SU-DHL-6 (cell line): Measurements from ENCODE around the gene SIAH2.

Source experiments
- H2AFZ ChIP-seq: fragments of 200-600 bp; sonication (generic); 2 replicates; pipeline ENCODE4 v1.6.1; 2014; ENCODE audit warnings: low read depth, mild to moderate bottlenecking, moderate library complexity, mixed read lengths, antibody characterized with exemption, low read length; ENCODE audit not compliant: severe bottlenecking
- H3F3A ChIP-seq: fragments of 200-600 bp; shearing (Covaris generic); 2 replicates; pipeline ENCODE4 v1.6.0; 2016; ENCODE audit warnings: antibody characterized with exemption, mild to moderate bottlenecking; ENCODE audit not compliant: insufficient read depth
- H3K27ac ChIP-seq: fragments of 200-600 bp; sonication (generic); 2 replicates; pipeline ENCODE4 v1.5.1; 2016; ENCODE audit warnings: low read depth, mild to moderate bottlenecking, low read length, moderate library complexity, mixed read lengths
- H3K27me3 ChIP-seq: fragments of 200-600 bp; sonication (generic), shearing (Covaris generic); 2 replicates; pipeline ENCODE4 v1.6.0; 2014; ENCODE audit warnings: mild to moderate bottlenecking, low read length
- H3K36me3 ChIP-seq: fragments of 200-600 bp; sonication (generic); 2 replicates; pipeline ENCODE4 v1.6.1; 2014; ENCODE audit warnings: mild to moderate bottlenecking, low read length, mixed read lengths
- H3K4me2 ChIP-seq: fragments of 300-600, 200-600 bp; shearing (Covaris generic), sonication (generic); 2 replicates; pipeline ENCODE4 v1.6.0; 2014; ENCODE audit warnings: low read length, low read depth, mild to moderate bottlenecking; ENCODE audit not compliant: poor library complexity, severe bottlenecking
- H3K4me3 ChIP-seq: fragments of 200-600 bp; sonication (generic); 2 replicates; pipeline ENCODE4 v1.5.1; 2014; ENCODE audit warnings: antibody characterized with exemption, low read length, mild to moderate bottlenecking, mixed read lengths; ENCODE audit not compliant: insufficient read depth, poor library complexity, severe bottlenecking
- H3K79me2 ChIP-seq: fragments of 200-600 bp; sonication (generic); 2 replicates; pipeline ENCODE4 v1.6.1; 2014; ENCODE audit warnings: mild to moderate bottlenecking, low read length, moderate library complexity; ENCODE audit not compliant: insufficient read depth
- H3K9ac ChIP-seq: fragments of 200-600 bp; sonication (generic); 2 replicates; pipeline ENCODE4 v1.7.0; 2014; ENCODE audit warnings: mild to moderate bottlenecking, low read length
- H3K9me2 ChIP-seq: fragments of 200-600 bp; sonication (generic); replicated peaks from 2 replicates; pipeline ENCODE4 v1.6.1; 2014; ENCODE audit warnings: low read length; ENCODE audit not compliant: insufficient read depth
- H3K9me3 ChIP-seq: fragments of 200-600 bp; sonication (generic); 2 replicates; pipeline ENCODE4 v1.6.1; 2014; ENCODE audit warnings: low read length, mixed read lengths; ENCODE audit not compliant: insufficient read depth
- H4K20me1 ChIP-seq: fragments of 200-600 bp; sonication (generic); 2 replicates; pipeline ENCODE4 v1.6.1; 2014; ENCODE audit warnings: low read depth, mild to moderate bottlenecking, antibody characterized with exemption, low read length, moderate library complexity, mixed read lengths
- CTCF ChIP-seq: fragments of 200-600 bp; sonication (generic); IDR thresholded peaks from one replicate; pipeline ENCODE4 v1.5.1; 2017; ENCODE audit warnings: antibody characterized with exemption, mild to moderate bottlenecking, low read length, moderate library complexity; ENCODE audit not compliant: insufficient read depth, poor library complexity, severe bottlenecking
- EZH2phosphoT487 ChIP-seq: fragments of 200-600 bp; sonication (generic), shearing (Covaris generic); conservative IDR thresholded peaks from 2 replicates; pipeline ENCODE4 v1.6.1; 2018; ENCODE audit warnings: mild to moderate bottlenecking, antibody characterized with exemption, low read length, moderate library complexity, mixed read lengths

SIAH2 gene

GRCh38 chr3:150783920-150784746 lies 21.2 kb upstream of the SIAH2 start:
- no peaks in the 10 kb centered on the region for H3K9me3 ChIP-seq
- no peaks in the 10 kb centered on the region for H3K36me3 ChIP-seq
- no peak overlapping the region for H3K9ac ChIP-seq
- H4K20me1 ChIP-seq, result no peaks in the 10 kb centered on the region
- H3F3A ChIP-seq, result no peaks in the 10 kb centered on the region
- H2AFZ ChIP-seq, result no peak overlapping the region
- TF ChIP-seq EZH2phosphoT487 (no peak), CTCF (no peak)
- H3K4me3 ChIP-seq, result no peak overlapping the region
- no peak overlapping the region for H3K27ac ChIP-seq
- no peaks in the 10 kb centered on the region for H3K79me2 ChIP-seq
- no peaks in the 10 kb centered on the region for H3K27me3 ChIP-seq
- no peaks in the 10 kb centered on the region for H3K9me2 ChIP-seq
- no peak overlapping the region for H3K4me2 ChIP-seq

DNA sequence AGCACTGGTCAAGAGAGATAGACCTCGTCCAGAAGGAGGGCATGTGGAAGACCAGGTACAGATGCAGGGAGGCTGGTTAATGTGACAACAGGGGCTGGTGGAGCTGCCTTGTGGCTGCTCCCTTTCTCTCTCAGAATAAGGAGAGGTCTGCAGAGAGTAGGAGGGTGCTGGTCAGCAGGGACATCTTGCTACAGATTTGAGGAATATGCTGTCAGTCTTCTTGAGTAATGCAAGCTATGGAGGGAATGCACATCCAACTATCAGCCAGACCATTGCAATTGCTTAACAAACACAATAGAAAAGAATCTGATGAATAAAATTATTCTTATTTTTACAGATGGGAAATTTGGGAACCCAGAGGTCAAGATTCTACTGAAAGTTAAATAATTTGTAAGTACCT lies 20.3 kb upstream of the SIAH2 start:
- Histone ChIP-seq H3K27me3 (no peaks in the 10 kb centered on the region), H3K4me3 (no peak overlapping the region), H3K36me3 (no peaks in the 10 kb centered on the region), H3K9ac (no peak overlapping the region), H3K79me2 (no peaks in the 10 kb centered on the region), H3F3A (no peaks in the 10 kb centered on the region), H3K27ac (no peak overlapping the region), H3K9me2 (no peaks in the 10 kb centered on the region), H3K4me2 (no peak overlapping the region), H3K9me3 (no peaks in the 10 kb centered on the region), H4K20me1 (no peaks in the 10 kb centered on the region), H2AFZ (no peak overlapping the region)
- TF ChIP-seq EZH2phosphoT487, result no peak
- no peak for TF ChIP-seq CTCF

- Histone ChIP-seq H3K4me2 (no peak overlapping the region), H3K9ac (no peak overlapping the region), H3K4me3 (no peak overlapping the region), H3F3A (no peaks in the 10 kb centered on the region), H3K9me3 (no peaks in the 10 kb centered on the region), H2AFZ (no peak overlapping the region), H3K27me3 (no peaks in the 10 kb centered on the region), H3K79me2 (no peaks in the 10 kb centered on the region), H3K9me2 (no peaks in the 10 kb centered on the region), H4K20me1 (no peaks in the 10 kb centered on the region), H3K27ac (no peak overlapping the region), H3K36me3 (no peaks in the 10 kb centered on the region)
- TF ChIP-seq EZH2phosphoT487 (no peak), CTCF (no peak)
These were observed 16.5 kb upstream of the SIAH2 start for GRCh38 chr3:150779402-150779858.
